ENCODE results near the gene ACY1. TPM values are rescaled to one million over a fixed set of nuclear protein-coding genes. Genes with fewer than 3 reads are reported as not detected.

The ACY1 gene
- total RNA-seq, 2 experiments from 2014 or later, result 15.8 to 17.1 TPM

DNA sequence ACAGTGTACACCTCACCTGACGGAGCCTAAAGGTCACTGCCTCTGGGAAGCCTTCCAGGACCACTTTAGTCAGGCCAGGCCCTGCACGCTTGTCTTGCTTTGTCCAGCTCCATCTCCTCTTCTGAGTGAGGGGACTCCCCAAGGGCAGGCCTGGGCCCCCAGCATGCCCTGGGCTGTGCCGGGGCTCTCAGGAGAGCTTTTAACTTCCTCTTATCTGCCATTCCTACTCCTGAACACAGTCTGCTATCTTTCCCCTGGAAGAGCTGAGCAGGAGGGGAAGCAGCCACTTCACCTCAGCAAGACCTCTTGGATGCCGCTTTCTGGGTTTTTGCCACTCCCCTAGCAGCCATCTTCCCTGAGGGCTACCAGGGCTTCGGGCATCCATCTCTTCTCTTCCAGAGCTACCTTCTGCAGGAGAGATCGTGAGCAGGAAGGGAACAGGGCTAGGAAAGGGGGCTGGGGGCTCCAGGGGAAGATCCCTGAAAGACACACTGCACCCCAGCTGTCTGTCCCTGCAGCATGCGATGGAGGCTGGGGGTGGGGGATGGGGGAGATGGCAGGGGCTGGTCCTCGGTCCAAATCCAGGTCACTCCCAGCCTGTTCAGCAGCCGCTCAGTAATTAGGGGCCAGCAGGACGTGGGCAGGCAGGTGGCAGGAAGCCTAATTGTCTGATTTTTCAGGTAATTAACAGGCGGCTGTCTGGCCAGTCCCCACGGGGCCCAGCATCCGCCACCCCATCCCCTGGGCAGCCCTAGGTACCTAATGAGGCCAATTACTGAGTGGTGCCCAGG lies 32.3 kb downstream of the ACY1 start:
- ATAC-seq (ENCODE audit: low read depth) (no peak), DNase-seq (no peak)
- no peak overlapping the region for H3K27ac Mint-ChIP-seq
- no peaks in the 10 kb centered on the region for H3K9me3 Mint-ChIP-seq
- POLR2A ChIA-PET, result no interaction called here
- H3K4me3 Mint-ChIP-seq, result no peak overlapping the region
- H3K4me1 Mint-ChIP-seq, result peaks cover 4% of the 10 kb centered on the region
- H3K36me3 Mint-ChIP-seq, result no peaks in the 10 kb centered on the region
- no peaks in the 10 kb centered on the region for H3K27me3 Mint-ChIP-seq

DNA sequence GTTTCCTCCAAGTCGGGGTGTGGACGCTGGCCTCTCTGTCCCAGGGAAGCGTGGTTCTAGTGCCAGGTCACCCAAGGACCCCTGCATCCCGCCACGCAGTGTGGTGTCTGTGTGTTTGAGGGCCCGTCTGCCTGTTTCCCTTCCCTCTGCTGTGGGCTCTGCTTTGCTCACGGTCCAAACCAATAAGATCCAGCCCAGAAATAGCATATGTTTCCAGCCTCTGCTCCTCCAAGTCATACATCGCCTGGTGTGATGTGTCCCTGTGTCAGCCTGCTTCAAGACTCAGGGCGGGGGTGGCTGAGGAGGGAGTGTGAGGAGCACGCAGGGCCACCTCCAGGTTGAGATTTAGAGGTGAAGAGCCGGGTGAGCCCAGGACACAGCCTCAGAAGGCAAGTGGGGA lies 34.3 kb downstream of the ACY1 start:
- Mint-ChIP-seq H3K27me3 (no peaks in the 10 kb centered on the region), H3K9me3 (no peaks in the 10 kb centered on the region), H3K4me3 (no peak overlapping the region), H3K36me3 (no peaks in the 10 kb centered on the region), H3K4me1 (peaks cover 4% of the 10 kb centered on the region), H3K27ac (no peak overlapping the region)
- POLR2A ChIA-PET, result no interaction called here
- ATAC-seq (ENCODE audit: low read depth), result no peak
- no peak for DNase-seq

- H3K4me1 Mint-ChIP-seq, result peaks cover 2% of the 10 kb centered on the region
- no peaks in the 10 kb centered on the region for H3K36me3 Mint-ChIP-seq
- DNase-seq (no peak), ATAC-seq (ENCODE audit: low read depth) (no peak)
- no peaks in the 10 kb centered on the region for H3K27me3 Mint-ChIP-seq
- H3K27ac Mint-ChIP-seq, result no peak overlapping the region
- H3K4me3 Mint-ChIP-seq, result no peak overlapping the region
- POLR2A ChIA-PET, result no interaction called here
- H3K9me3 Mint-ChIP-seq, result no peaks in the 10 kb centered on the region
Observed at GRCh38 chr3:52018319-52019000, 35.1 kb downstream of the ACY1 start.

DNA sequence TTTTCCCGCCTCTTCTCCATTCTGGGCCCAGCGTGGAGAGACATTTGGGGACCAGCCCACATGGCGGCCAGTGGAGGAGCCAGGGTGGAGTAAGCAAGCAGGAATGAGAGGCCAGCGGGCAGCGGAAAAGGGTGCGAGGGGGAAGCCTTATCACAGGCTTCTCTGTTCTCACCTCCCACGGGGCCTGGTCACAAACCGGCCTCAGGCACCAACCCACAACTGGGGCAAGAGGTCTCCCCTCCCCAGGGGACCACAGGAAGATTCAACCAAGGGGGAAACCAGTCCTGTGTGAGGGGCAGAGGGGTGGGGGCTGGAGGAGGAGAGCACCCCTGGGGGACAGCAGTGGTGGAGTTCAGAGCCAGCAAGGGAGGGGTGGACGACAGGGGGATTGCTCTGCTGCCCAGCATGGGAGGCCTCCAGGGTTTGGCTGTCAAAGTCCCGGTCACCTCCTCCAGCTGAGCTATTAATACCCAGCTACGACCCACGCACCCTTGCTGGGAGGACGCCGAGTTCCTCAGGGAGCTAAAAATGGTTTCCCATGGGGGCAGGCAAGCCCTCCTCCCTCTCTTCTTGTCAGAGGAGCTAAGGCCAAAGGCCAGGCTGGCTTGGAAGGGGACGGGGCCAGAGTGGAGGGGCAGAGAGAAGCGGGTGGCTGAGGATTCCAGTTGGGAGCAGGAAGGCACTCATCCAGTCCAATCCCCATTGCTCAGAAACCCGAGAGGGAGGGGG lies 36.2 kb downstream of the ACY1 start:
- ATAC-seq (ENCODE audit: low read depth) (no peak), DNase-seq (no peak)
- POLR2A ChIA-PET, result no interaction called here
- Mint-ChIP-seq H3K9me3 (no peaks in the 10 kb centered on the region), H3K36me3 (no peaks in the 10 kb centered on the region), H3K27me3 (no peaks in the 10 kb centered on the region), H3K4me1 (peaks cover 2% of the 10 kb centered on the region), H3K27ac (no peak overlapping the region), H3K4me3 (no peak overlapping the region)

DNA sequence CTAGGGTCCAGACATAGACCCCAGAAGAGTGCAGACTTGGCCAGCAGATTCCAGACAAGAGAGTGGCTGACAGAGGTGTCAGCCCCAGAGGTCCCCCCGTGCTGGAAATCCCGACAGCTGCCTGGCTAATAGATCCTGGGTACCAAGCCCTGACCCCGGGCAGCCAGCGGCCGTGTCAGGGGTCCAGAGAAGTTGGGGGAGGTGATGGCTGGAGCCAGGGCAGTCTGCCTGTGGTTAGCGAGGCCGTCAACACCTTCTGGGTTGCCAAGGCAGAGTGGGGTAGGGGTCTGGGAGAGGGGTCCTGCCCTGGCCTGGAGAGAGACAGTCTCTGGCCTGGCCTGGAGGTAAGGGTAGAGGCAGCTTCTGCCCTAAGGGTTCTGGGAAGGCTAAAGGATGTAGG lies 37.5 kb downstream of the ACY1 start:
- no peaks in the 10 kb centered on the region for H3K9me3 Mint-ChIP-seq
- POLR2A ChIA-PET, result no interaction called here
- no peaks in the 10 kb centered on the region for H3K27me3 Mint-ChIP-seq
- ATAC-seq (ENCODE audit: low read depth) (no peak), DNase-seq (no peak)
- peak overlapping the region; percentile 30 for H3K27ac Mint-ChIP-seq
- H3K36me3 Mint-ChIP-seq, result no peaks in the 10 kb centered on the region
- H3K4me3 Mint-ChIP-seq, result no peak overlapping the region
- peaks cover 2% of the 10 kb centered on the region for H3K4me1 Mint-ChIP-seq

GRCh38 chr3:52021489-52022268 lies 38.3 kb downstream of the ACY1 start:
- no peak for DNase-seq
- H3K4me1 Mint-ChIP-seq, result peaks cover 2% of the 10 kb centered on the region
- no peak overlapping the region for H3K27ac Mint-ChIP-seq
- no peak overlapping the region for H3K4me3 Mint-ChIP-seq
- H3K36me3 Mint-ChIP-seq, result no peaks in the 10 kb centered on the region
- no peak for ATAC-seq (ENCODE audit: low read depth)
- POLR2A ChIA-PET, result no interaction called here
- no peaks in the 10 kb centered on the region for H3K9me3 Mint-ChIP-seq
- no peaks in the 10 kb centered on the region for H3K27me3 Mint-ChIP-seq

- POLR2A ChIA-PET, result no interaction called here
- DNase-seq (no peak), ATAC-seq (ENCODE audit: low read depth) (no peak)
- Mint-ChIP-seq H3K9me3 (no peaks in the 10 kb centered on the region), H3K27ac (no peak overlapping the region), H3K27me3 (no peaks in the 10 kb centered on the region), H3K4me1 (peaks cover 2% of the 10 kb centered on the region), H3K36me3 (no peaks in the 10 kb centered on the region), H3K4me3 (no peak overlapping the region)
Observed at GRCh38 chr3:52022323-52023100, 39.2 kb downstream of the ACY1 start.

DNA sequence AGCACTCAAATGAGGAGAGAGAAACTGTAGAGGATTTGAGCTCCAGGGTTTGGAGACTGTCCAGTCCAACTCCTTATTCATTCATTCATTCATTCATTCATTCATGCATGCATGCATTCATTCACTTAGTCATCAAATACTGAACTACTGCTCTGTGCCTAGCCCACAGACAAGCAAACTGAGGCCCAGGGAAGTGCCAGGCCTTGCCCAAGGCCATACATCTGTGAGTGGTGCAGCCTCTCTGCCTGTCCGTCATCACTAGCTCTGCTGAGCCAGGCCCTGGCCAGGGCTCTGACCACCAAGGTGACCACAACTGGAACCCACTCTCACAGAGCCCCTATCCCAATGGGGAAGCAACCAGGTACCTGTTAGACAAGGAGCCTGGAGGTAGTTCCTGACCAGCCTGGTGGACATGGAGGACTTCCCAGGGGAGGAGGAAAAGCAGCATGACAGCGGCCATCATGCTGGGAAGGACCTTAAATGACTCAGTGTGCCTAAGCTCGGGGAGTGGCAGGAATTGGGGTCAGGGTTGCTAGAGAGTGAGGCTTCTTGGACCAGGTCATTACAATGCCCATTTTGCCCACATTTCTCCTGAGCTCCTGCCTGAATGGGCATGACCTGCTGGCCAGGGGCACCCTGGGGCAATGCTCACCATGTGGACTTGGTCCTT lies 39.9 kb downstream of the ACY1 start:
- ATAC-seq (ENCODE audit: low read depth), result no peak

DNA sequence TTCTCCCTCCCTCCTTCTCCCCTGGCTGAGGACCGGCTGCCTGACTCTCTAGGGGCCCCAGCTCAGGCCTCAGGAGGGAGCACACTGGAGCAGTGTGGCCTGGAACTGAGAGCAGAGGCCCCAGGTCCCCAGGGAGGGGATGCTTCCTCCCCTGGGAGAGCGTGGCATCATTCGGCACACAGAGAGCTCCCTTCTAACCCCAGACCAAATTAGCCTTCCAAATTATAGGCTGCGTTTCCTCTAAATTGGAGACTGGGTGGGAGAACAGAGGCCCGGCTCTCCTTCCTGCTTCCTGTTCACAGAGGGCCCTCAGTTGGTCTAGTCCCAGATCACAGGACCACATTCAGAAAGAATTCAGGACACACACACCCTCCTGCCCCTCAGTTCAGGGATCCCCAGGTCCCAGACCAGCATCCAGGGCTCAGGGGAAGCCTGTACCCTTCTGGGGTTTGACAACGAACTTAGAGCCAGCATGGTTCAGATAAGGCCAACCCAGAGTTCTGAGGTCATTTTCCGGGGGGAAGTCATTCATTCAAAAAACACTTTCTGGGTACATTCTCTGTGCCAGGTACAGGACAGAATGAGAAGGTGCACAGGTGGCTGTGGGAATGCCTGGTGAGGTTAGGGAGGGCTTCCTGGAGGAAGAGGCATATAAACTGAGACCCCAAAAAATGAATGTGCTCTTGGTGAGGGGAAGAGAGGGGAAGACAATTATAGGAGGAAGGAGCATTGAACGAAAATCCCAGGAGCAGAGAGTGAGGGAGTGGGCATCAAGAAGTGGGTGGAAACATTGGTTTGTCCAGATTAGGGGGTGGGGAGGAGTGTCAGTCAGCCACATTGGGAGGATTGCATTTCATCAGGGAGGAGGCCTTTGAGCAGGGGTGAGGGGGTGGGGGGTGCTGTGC lies 40.8 kb downstream of the ACY1 start:
- H3K27ac Mint-ChIP-seq, result no peak overlapping the region
- H3K4me3 Mint-ChIP-seq, result no peak overlapping the region
- H3K36me3 Mint-ChIP-seq, result no peaks in the 10 kb centered on the region
- DNase-seq (no peak), ATAC-seq (ENCODE audit: low read depth) (no peak)
- H3K27me3 Mint-ChIP-seq, result no peaks in the 10 kb centered on the region
- H3K9me3 Mint-ChIP-seq, result no peaks in the 10 kb centered on the region
- H3K4me1 Mint-ChIP-seq, result peaks cover 2% of the 10 kb centered on the region
- POLR2A ChIA-PET, result no interaction called here

More for the DNA sequence above, 39.9 kb downstream of the ACY1 start:
- H3K36me3 Mint-ChIP-seq, result no peaks in the 10 kb centered on the region
- no peaks in the 10 kb centered on the region for H3K9me3 Mint-ChIP-seq
- no peak for DNase-seq
- H3K4me3 Mint-ChIP-seq, result no peak overlapping the region
- POLR2A ChIA-PET, result no interaction called here
- no peak overlapping the region for H3K27ac Mint-ChIP-seq
- H3K27me3 Mint-ChIP-seq, result no peaks in the 10 kb centered on the region
- H3K4me1 Mint-ChIP-seq, result peaks cover 2% of the 10 kb centered on the region

DNA sequence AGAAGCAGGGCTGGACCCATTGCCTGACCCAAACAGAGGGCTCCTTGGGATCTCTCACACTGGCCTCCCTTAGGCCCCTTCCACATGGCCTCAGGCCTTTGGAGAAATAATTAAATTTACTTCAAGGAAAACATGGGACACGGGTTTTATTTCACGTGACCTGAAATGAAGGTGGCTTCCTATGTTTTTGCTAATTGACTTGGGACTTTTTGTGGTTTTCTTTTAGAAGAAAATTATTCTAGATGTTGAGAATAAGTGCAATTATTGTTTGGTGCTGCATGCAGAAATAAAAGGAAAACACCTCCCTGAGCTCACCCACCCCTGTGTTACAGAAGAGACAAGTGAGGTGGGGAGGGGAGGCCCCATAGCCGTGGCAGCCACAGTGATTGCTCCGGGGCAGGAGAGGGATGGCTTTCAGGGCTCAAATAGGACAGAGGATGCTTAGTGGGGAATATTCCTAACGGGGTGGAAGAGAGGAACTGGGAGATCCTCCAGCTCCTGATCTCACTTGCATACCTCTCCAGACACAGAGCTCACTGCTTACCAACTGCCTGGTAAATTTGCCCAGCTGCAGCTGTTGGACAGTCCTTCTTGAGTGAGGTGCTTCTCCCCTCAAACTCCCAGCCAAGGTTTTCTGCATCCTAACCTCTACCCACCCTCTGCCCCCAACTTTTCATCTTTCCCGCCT lies 41.6 kb downstream of the ACY1 start:
- Mint-ChIP-seq H3K27me3 (no peaks in the 10 kb centered on the region), H3K27ac (no peak overlapping the region), H3K9me3 (no peaks in the 10 kb centered on the region), H3K4me1 (peaks cover 2% of the 10 kb centered on the region), H3K36me3 (no peaks in the 10 kb centered on the region), H3K4me3 (no peak overlapping the region)
- ATAC-seq (ENCODE audit: low read depth) (no peak), DNase-seq (no peak)
- POLR2A ChIA-PET, result no interaction called here

DNA sequence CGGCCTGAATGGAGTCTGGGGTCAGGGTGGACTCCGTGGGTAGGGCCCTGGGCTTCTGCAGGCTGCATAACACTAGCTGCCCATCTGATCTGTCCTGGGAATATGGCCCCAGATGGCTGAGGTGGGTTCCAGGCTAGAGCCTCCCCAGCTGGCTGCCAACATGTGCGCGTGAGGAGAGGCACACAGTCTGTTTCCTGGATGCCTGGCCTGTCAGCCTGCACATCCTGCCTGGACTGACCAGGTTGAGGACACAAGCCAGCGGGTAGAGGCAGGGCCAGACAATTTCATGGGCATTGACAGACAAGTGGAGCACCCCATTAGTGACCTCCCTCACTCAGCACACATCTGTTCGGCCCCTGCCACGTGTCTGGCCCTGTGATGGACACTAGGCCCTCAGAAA lies 42.1 kb downstream of the ACY1 start:
- H3K27me3 Mint-ChIP-seq, result no peaks in the 10 kb centered on the region
- DNase-seq (no peak), ATAC-seq (ENCODE audit: low read depth) (no peak)
- no peaks in the 10 kb centered on the region for H3K9me3 Mint-ChIP-seq
- H3K27ac Mint-ChIP-seq, result no peak overlapping the region
- H3K4me1 Mint-ChIP-seq, result peaks cover 2% of the 10 kb centered on the region
- H3K4me3 Mint-ChIP-seq, result no peak overlapping the region
- POLR2A ChIA-PET, result no interaction called here
- no peaks in the 10 kb centered on the region for H3K36me3 Mint-ChIP-seq
